Inflammatory macrophage treated with lipopolysaccharide for 4 hours (primary cell): Measurements from ENCODE around the gene PIP4K2A.
"Not testable (repeated sequence)": the region's sequence is repeated elsewhere in the genome, so short reads cannot be mapped to it uniquely, and the experiment has no call there.

Experiments
- DNase-seq: peaks from one replicate; pipeline ENCODE4 v3.0.0-alpha.2; 2020

Gene PIP4K2A

GRCh38 chr10:22548344-22548743 lies 166.0 kb downstream of the PIP4K2A start:
- DNase-seq = no peak

DNA sequence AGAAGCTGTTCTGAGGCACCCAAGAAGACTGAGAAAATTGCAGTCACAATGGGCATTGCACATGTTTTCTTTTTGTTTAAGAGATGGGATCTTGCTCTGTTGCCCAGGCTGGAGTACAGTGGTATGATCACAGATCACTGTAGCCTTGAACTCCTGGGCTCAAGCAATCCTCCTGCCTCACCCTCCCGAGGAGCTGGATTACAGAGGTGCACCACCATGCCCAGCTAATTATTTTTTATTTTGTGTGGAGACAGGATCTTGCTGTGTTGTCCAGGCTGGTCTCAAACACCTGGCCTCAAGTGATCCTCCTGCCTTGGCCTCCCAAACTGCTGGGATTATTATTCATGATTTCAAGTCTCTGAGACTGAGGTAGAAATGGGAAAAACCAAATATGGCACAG lies 168.7 kb downstream of the PIP4K2A start:
- no peak for DNase-seq

GRCh38 chr10:22544325-22545068 lies 169.9 kb downstream of the PIP4K2A start:
- no peak for DNase-seq

GRCh38 chr10:22542773-22543172 lies 171.6 kb downstream of the PIP4K2A start:
- DNase-seq = no peak

- no peak for DNase-seq
Measured at GRCh38 chr10:22541900-22542299, 172.5 kb downstream of the PIP4K2A start.

DNA sequence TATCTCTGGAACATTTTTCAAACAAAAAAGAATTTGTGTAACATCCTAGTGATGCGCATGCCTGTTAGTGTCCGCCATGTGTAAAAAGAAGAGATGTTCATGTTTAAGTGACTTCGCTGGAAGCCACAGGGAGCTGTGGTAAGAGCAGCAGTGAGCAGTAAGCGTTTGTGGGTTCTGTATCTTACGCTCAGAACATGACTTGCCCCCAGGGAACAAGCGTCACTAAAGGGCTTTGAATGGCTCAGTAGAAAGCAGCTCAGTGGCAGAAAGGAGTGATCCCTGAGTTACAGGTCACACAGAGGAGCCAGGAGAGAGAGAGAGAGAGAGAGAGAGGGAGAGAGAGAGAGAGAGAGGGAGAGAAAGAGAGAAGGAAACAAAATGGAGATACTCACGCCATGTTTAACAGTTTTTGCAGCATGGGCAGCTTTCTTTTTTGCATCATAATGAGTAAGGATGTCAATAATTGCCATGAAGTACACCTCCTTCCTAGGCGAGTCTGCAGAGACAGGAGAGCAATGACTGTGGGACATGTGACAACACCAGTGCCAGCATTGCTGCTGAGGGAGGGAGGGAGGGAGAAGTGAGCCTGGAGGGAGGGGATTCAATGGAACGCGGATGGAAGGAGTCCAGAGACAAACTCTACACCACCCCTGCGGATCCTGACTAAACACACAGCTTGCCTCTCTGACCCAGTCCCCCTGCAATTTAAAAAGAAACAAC lies 174.6 kb downstream of the PIP4K2A start:
- no peak for DNase-seq

GRCh38 chr10:22537810-22538209 lies 176.6 kb downstream of the PIP4K2A start:
- no peak for DNase-seq

DNA sequence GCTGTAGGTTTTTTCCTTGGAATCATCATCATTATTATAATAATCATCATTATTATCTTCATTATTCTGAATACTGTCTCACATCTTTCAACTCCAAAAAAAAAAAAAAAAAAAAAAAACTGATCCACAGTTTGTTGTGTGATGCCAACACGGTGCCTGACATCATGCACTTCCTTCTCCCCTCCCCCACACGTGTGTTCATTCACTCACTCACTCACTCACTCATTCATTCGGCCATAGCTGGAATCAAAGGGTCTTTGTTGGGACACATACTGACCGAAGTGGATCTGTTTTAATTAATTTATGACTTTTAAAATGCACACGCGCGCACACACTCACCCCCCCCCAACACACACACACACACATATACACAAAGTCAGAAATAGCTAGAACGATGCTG lies 177.8 kb downstream of the PIP4K2A start:
- no peak for DNase-seq

- DNase-seq = no peak
Measured at GRCh38 chr10:22534849-22535604, 179.4 kb downstream of the PIP4K2A start.

GRCh38 chr10:22531441-22531840 lies 182.9 kb downstream of the PIP4K2A start:
- no peak for DNase-seq

GRCh38 chr10:22531008-22531407 lies 183.4 kb downstream of the PIP4K2A start:
- DNase-seq = no peak

- DNase-seq = no peak
Measured at GRCh38 chr10:22527520-22527919, 186.9 kb downstream of the PIP4K2A start.

- not testable (repeated sequence) for DNase-seq
Measured at GRCh38 chr10:22524333-22524732, 190.0 kb downstream of the PIP4K2A start.

- not testable (repeated sequence) for DNase-seq
Measured at GRCh38 chr10:22520645-22521044, 193.7 kb downstream of the PIP4K2A start.

DNA sequence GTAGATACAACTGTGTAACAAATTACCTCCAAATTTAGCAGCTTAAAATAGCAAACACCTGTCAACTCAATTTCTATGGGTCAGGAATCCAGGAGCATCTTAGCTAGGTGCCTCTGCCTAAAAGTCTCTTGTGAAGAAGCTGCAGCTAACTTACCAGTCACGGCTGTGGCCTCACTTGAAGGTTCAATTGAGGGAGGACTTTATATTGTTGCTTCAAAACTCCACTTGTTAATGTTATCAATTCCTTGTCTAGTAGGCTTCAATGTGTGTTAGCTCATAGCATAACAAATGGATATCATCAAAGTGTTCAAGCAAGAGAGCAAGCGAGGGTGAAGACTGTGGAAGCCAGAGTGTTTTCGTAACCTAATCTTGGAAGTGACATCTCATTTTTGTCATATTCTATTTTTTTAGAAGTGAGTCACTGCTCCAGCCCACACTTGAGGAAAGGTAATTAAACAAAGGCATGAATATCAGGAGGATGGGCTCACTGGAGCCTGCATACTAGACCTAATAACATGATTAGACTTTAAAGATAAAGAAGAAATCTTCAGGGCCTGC lies 196.1 kb downstream of the PIP4K2A start:
- DNase-seq = no peak

GRCh38 chr10:22515009-22515408 lies 199.4 kb downstream of the PIP4K2A start:
- DNase-seq = no peak

DNA sequence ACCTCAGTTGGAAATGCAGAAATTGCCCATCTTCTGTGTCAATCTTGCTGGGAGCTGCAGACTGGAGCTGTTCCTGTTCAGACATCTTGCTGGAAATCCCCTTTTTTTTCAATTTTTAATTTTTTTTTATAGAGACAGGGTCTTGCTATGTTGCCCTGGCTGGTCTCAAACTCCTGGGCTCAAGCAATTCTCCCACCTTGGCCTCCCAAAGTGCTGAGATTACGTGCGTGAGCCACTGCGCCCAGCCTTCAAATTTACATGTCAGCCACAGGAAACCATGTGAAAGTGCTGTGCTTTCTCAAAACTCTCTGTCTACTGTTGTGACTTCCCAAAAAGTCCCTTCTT lies 200.0 kb downstream of the PIP4K2A start:
- not testable (repeated sequence) for DNase-seq

DNA sequence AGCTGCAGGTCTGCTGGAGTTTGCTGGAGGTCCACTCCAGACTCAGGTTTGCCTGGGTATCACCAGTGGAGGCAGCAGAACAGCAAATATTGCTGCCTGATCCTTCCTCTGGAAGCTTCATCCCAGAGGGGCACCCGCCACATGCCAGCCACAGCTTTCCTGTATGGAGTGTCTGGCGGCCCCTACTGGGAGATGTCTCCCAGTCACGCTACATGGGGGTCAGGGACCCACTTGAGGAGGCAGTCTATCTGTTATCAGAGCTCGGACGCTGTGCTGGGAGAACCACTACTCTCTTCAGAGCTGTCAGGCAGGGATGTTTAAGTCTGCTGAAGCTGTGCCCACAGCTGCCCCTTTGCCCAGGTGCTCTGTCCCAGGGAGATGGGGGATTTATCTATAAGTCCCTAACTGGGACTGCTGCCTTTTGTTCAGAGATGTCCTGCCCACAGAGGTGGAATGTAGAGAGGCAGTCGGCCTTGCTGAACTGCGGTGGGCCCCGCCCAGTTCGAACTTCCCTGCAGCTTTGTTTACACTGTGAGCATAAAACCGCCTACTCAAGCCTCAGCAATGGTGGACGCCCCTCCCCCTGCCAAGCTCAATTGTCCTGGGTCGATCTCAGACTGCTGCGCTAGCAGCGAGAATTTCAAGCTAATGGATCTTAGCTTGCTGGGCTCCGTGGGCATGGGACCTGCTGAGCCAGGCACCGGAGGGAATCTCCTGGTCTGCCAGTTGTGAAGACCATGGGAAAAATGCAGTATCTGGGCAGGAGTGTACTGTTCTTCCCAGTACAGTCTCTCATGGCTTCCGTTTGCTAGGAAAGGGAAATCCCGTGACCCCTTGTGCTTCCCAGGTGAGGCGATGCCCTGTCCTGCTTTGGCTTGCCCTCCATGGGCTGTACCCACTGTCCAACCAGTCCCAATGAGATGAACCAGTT lies 200.6 kb downstream of the PIP4K2A start:
- DNase-seq = not testable (repeated sequence)

GRCh38 chr10:22512015-22512414 lies 202.4 kb downstream of the PIP4K2A start:
- DNase-seq = not testable (repeated sequence)

DNA sequence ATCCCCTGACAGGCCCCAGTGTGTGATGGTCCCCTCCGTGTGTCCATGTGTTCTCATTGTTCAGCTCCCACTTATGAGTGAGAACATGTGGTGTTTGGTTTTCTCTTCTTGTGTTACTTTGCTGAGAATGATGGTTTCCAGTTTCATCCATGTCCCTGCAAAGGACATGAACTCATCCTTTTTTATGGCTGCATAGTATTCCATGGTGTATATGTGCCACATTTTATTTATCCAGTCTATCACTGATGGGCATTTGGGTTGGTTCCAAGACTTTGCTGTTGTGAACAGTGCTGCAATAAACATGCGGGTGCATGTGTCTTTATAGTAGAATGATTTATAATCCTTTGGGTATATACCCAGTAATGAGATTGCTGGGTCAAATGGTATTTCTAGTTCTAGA lies 206.2 kb downstream of the PIP4K2A start:
- DNase-seq = not testable (repeated sequence)

DNA sequence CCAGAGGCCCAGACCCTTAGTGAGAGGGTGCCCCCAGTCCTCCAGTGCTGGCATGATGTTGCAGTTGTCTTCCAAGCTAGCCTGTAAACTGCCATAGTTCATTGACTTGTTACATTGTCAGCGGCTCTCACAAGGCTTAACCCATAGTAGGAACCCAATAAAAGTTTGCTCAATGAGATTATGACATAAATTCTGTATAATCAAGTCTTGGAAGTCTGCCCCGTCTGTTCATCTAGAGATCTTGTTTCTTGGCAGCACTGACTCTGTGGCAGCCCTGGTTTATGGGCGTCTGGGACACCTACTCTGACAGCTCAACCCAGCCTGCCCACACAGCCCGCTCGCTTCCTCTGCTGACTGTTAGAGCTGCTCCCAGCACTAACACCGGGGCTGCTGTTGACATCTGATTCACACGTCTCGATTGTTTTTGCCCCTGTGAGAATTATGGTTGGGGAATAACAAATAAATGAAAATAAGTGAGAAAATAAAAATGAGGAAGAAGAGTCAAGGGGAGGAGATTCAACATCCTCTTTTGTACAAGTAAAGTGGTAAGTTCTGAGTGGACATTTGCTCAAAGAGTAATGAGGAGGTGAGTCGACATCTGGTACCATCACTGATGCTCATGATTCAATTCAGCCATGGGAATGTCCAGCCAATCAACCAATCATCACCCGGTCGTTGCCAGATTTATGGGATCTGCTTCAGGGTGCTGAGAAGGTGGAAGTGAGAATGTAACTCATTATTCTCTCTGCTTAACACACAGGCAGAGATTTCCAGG lies 208.3 kb downstream of the PIP4K2A start:
- peak; percentile 15 for DNase-seq
